ENCODE measurements around the gene CANT1. TPM values are rescaled to one million over a fixed set of nuclear protein-coding genes. Genes with fewer than 3 reads are reported as not detected.

Gene CANT1
- total and polyA plus RNA-seq, 9 donors = 18.6 to 48.8 (median 33.8) TPM

DNA sequence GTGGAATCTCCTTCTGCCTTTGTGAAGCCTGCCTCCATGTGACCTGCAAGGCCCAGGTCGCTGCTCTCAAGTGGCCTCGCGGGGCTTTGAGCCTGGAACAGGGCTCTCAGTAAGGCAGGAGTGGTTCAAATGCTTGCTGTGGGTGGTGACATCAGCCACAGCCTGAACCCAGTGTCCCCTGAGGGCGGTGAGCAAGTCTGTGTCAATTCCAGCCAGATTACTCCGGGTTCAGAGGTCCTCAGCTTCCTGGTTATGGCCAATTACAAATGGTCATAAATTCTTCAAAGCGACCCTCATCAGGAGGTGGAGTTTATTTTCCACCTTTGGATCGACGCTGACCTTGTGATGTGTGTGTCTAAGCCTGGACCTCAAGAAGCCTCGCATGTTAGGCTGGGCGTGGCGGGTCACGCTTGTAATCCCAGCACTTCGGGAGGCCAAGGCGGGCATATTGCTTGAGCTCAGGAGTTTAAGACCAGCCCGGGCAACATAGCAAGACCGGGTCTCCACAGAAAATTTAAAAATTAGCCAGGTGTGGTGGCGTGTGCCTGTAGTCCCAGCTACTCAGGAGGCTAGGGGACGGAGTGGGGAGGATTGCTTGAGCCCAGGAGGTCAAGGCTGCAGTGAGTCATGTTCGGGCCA, 47.1 kb downstream of the CANT1 start:
- Histone ChIP-seq H3K4me3 (no peak overlapping the region), H3K27me3 (no peaks in the 10 kb centered on the region), H3K36me3 (no peaks in the 10 kb centered on the region), H3K9me3 (no peaks in the 10 kb centered on the region), H3K4me1 (ENCODE audit: insufficient read depth) (peaks cover 11% of the 10 kb centered on the region), H3K27ac (no peak overlapping the region)
- no peak for TF ChIP-seq EP300 (IDR thresholded peaks at IDR 0.05)
- no peak for TF ChIP-seq POLR2A (IDR thresholded peaks at IDR 0.05)
- intact Hi-C loops (cut with DNase I) = no loop called here
- WGBS, 3 donors = 87 to 89% (median 88%) methylated on average over 19 of the region's 19 CpGs
- DNase-seq = no peak

DNA sequence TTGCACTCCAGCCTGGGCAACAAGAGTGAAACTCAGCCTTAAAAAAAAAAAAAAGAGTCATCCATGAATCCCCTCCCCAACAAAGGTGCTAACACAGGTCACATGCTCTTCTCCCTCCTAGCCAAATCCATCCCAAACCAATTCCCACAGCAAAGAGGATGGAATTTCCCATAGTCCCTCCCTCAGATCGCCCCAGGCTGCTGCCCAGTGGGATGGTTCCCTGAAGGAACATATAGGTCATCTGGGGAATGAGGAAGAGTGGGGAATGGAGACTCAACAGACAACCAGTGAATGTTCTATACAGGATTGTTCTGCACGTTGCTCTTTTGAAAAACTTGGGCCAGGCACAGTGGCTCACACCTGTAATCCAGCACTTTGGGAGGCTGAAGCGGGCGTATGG, 48.0 kb downstream of the CANT1 start:
- Histone ChIP-seq H3K27ac (no peak overlapping the region), H3K4me1 (ENCODE audit: insufficient read depth) (peaks cover 5% of the 10 kb centered on the region), H3K36me3 (no peaks in the 10 kb centered on the region), H3K4me3 (no peak overlapping the region), H3K9me3 (no peaks in the 10 kb centered on the region), H3K27me3 (no peaks in the 10 kb centered on the region)
- intact Hi-C loops (cut with DNase I) = no loop called here
- WGBS, 3 donors = 89 to 97% (median 90%) methylated on average over 4 of the region's 4 CpGs
- DNase-seq = no peak
- TF ChIP-seq, protein P1, sequence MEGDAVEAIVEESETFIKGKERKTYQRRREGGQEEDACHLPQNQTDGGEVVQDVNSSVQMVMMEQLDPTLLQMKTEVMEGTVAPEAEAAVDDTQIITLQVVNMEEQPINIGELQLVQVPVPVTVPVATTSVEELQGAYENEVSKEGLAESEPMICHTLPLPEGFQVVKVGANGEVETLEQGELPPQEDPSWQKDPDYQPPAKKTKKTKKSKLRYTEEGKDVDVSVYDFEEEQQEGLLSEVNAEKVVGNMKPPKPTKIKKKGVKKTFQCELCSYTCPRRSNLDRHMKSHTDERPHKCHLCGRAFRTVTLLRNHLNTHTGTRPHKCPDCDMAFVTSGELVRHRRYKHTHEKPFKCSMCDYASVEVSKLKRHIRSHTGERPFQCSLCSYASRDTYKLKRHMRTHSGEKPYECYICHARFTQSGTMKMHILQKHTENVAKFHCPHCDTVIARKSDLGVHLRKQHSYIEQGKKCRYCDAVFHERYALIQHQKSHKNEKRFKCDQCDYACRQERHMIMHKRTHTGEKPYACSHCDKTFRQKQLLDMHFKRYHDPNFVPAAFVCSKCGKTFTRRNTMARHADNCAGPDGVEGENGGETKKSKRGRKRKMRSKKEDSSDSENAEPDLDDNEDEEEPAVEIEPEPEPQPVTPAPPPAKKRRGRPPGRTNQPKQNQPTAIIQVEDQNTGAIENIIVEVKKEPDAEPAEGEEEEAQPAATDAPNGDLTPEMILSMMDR (IDR thresholded peaks at IDR 0.05) = no peak
- TF ChIP-seq EP300 (IDR thresholded peaks at IDR 0.05) (no peak), POLR2A (IDR thresholded peaks at IDR 0.05) (no peak)

DNA sequence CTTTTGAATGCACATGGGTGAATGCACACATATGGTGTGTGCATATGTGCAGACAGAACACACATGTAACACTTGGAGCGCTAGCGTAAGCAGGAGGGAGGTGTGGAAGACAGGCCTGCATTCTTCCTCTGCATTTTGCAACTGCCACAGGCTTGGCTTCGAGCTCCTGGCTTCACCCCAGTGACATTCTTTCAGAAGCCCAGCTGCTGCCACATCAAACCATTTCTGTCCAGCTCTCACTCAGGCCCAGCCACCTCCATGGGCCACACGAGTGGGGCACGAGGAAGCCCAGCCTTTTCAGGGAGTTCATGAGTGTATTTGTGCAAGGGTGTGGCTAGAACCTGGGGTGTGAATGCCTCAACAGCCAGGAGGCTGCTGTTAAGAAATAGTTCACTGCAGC, 48.6 kb downstream of the CANT1 start:
- H3K4me1 ChIP-seq (ENCODE audit: insufficient read depth) = peaks cover 2% of the 10 kb centered on the region
- intact Hi-C loops (cut with DNase I) = no loop called here
- H3K36me3 ChIP-seq = no peaks in the 10 kb centered on the region
- TF ChIP-seq, protein P1 (IDR thresholded peaks at IDR 0.05) = no peak
- no peak for TF ChIP-seq POLR2A (IDR thresholded peaks at IDR 0.05)
- TF ChIP-seq EP300 (IDR thresholded peaks at IDR 0.05) = no peak
- no peaks in the 10 kb centered on the region for H3K27me3 ChIP-seq
- no peak for DNase-seq
- no peaks in the 10 kb centered on the region for H3K9me3 ChIP-seq
- no peak overlapping the region for H3K4me3 ChIP-seq
- 60 to 73% (median 68%) methylated on average over 5 of the region's 5 CpGs for WGBS, 3 donors
- no peak overlapping the region for H3K27ac ChIP-seq

DNA sequence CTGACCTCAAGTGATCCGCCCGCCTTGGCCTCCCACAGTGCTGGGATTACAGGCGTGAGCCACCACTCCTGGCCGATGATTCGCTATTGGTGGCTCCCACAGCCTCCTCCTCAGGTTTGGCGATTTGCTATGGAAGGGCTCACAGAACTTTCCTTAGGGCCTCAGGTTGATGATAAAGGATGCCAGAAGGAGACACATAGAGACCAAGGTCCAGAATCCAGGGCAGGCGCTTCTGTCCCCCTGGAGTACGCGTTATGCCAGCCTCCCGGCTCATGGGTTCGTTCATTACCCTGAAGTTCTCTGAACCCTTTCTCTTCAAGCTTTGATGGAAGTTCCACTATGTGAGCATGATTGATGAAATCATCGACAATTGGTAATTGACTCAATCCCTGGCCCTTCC, 49.8 kb downstream of the CANT1 start:
- no peak for DNase-seq
- H3K27ac ChIP-seq = no peak overlapping the region
- no peak overlapping the region for H3K4me3 ChIP-seq
- WGBS, 3 donors = 95 to 98% (median 96%) methylated on average over 12 of the region's 12 CpGs
- no peaks in the 10 kb centered on the region for H3K27me3 ChIP-seq
- no peaks in the 10 kb centered on the region for H3K4me1 ChIP-seq (ENCODE audit: insufficient read depth)
- TF ChIP-seq POLR2A (IDR thresholded peaks at IDR 0.05) = no peak
- TF ChIP-seq, protein P1 (IDR thresholded peaks at IDR 0.05) = no peak
- no peak for TF ChIP-seq EP300 (IDR thresholded peaks at IDR 0.05)
- intact Hi-C loops (cut with DNase I) = no loop called here
- H3K36me3 ChIP-seq = no peaks in the 10 kb centered on the region
- no peaks in the 10 kb centered on the region for H3K9me3 ChIP-seq

DNA sequence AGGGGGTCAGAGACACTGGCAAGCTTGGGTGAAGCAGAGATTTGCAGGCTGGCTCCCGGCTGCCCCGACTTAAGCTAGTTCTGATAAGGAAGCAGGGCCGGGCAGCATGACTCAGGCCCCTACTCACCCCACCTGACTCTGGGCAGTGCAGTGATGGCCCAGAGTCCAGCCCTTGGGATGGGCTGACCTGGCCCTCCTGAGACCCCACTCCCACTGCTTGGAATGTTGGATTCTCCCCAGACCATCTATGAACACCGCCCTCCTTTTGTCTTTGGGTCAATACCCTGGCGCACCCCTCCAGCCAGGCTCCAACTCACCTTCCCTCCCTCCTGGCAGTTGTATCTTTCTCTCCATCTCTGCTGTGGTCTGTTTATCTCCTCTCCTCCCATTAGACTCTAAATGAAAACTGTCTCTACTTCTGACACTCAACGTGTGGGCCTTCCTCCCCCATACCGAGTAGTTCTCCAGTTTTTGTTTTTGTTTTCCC, 50.9 kb downstream of the CANT1 start:
- Histone ChIP-seq H3K27me3 (no peaks in the 10 kb centered on the region), H3K27ac (no peak overlapping the region), H3K9me3 (no peaks in the 10 kb centered on the region), H3K36me3 (no peaks in the 10 kb centered on the region), H3K4me1 (ENCODE audit: insufficient read depth) (peaks cover 5% of the 10 kb centered on the region), H3K4me3 (no peak overlapping the region)
- TF ChIP-seq, protein P1 (IDR thresholded peaks at IDR 0.05) = no peak
- TF ChIP-seq EP300 (IDR thresholded peaks at IDR 0.05) (no peak), POLR2A (IDR thresholded peaks at IDR 0.05) (no peak)
- 53 to 68% (median 60%) methylated on average over 7 of the region's 7 CpGs for WGBS, 3 donors
- peak in 1 of 5 donors; percentile 29 for DNase-seq
- intact Hi-C loops (cut with DNase I) = no loop called here

Measured in ovary (tissue), 9 donors.